Ascending aorta (tissue), 2 donors: ENCODE data around the gene GPR176. TPM values are rescaled to one million over a fixed set of nuclear protein-coding genes. Genes with fewer than 3 reads are reported as not detected.

Experiments
- DNase-seq, 2 donors: peaks; one replicate each; pipeline ENCODE4 v3.0.0-alpha.2; 2019; ENCODE audit warnings: low spot score in 2 of 2
- H3K27ac ChIP-seq, 2 donors: fragments of 200-600 bp; sonication (generic); one replicate each; pipeline ENCODE4 v1.5.1; 2016 to 2017; ENCODE audit warnings: mild to moderate bottlenecking in 1 of 2
- H3K27me3 ChIP-seq: fragments of 200-600 bp; sonication (generic); one replicate; pipeline ENCODE4 v1.5.1; 2017
- H3K36me3 ChIP-seq, 2 donors: fragments of 200-600 bp; sonication (generic); one replicate each; pipeline ENCODE4 v1.5.1; 2016
- H3K4me1 ChIP-seq, 2 donors: fragments of 200-600 bp; sonication (generic); one replicate each; pipeline ENCODE4 v1.5.1; 2016 to 2017; ENCODE audit warnings: mild to moderate bottlenecking in 1 of 2
- H3K4me3 ChIP-seq, 2 donors: fragments of 200-600 bp; sonication (generic); one replicate each; pipeline ENCODE4 v1.5.1; 2016 to 2017; ENCODE audit warnings: mild to moderate bottlenecking in 1 of 2
- H3K9me3 ChIP-seq, 2 donors: fragments of 200-600 bp; sonication (generic); one replicate each; pipeline ENCODE4 v1.5.1; 2016
- CTCF ChIP-seq, 3 experiments: fragments of 200-600 bp in 2 of 3; fragments of 450-650 bp in 1 of 3; sonication (generic) in 2 of 3; IDR thresholded peaks; one replicate each; pipeline ENCODE4 v1.5.1; 2016 to 2019; ENCODE audit warnings: antibody characterized with exemption in 3 of 3, mild to moderate bottlenecking in 1 of 3, moderate library complexity in 1 of 3
- intact Hi-C: fragments of 100-400 bp; cut with DNase I; formaldehyde crosslinking; loops from one replicate; pipeline ENCODE4 v1.15.1; 2023
- total RNA-seq: library from RNA; depleted of rRNA; stranded (reverse); fragments of >200 nt; gene quantifications from one replicate; pipeline ENCODE4 v1.1.0, GENCODE V29; 2016

GPR176 gene
- total RNA-seq, 1 donor from 2014 or later: 99.1 TPM

- intact Hi-C loops: no loop called here
- Histone ChIP-seq H3K27ac (no peak overlapping the region), H3K4me1 (no peaks in the 10 kb centered on the region), H3K36me3 (peaks cover 16 to 25% of the 10 kb centered on the region in 2 donors), H3K9me3 (no peaks in the 10 kb centered on the region), H3K27me3 (no peaks in the 10 kb centered on the region), H3K4me3 (no peak overlapping the region)
- DNase-seq: no peak
- no peak for TF ChIP-seq CTCF (IDR thresholded peaks at IDR 0.05)
Observed at GRCh38 chr15:39799552-39800011, 120.5 kb downstream of the GPR176 start.

- Histone ChIP-seq H3K9me3 (no peaks in the 10 kb centered on the region), H3K4me1 (no peaks in the 10 kb centered on the region), H3K27ac (no peak overlapping the region), H3K27me3 (no peaks in the 10 kb centered on the region), H3K4me3 (no peak overlapping the region), H3K36me3 (peaks cover 16 to 25% of the 10 kb centered on the region in 2 donors)
- TF ChIP-seq CTCF (IDR thresholded peaks at IDR 0.05): no peak
- DNase-seq: no peak
- intact Hi-C loops: no loop called here
Observed at GRCh38 chr15:39798382-39798781, 121.7 kb downstream of the GPR176 start.

- Histone ChIP-seq H3K4me1 (no peaks in the 10 kb centered on the region), H3K4me3 (no peak overlapping the region), H3K9me3 (no peaks in the 10 kb centered on the region), H3K27ac (no peak overlapping the region), H3K27me3 (no peaks in the 10 kb centered on the region), H3K36me3 (peaks cover 16 to 25% of the 10 kb centered on the region in 2 donors)
- no peak for TF ChIP-seq CTCF (IDR thresholded peaks at IDR 0.05)
- intact Hi-C loops: no loop called here
- no peak for DNase-seq
Observed at GRCh38 chr15:39797407-39797806, 122.7 kb downstream of the GPR176 start.

GRCh38 chr15:39796601-39797000, 123.5 kb downstream of the GPR176 start:
- no peaks in the 10 kb centered on the region for H3K27me3 ChIP-seq
- no peak overlapping the region for H3K4me3 ChIP-seq
- no peak for TF ChIP-seq CTCF (IDR thresholded peaks at IDR 0.05)
- intact Hi-C loops: no loop called here
- no peaks in the 10 kb centered on the region for H3K4me1 ChIP-seq
- no peak for DNase-seq
- peaks cover 13 to 20% of the 10 kb centered on the region in 2 donors for H3K36me3 ChIP-seq
- H3K9me3 ChIP-seq: no peaks in the 10 kb centered on the region
- no peak overlapping the region for H3K27ac ChIP-seq

- no peaks in the 10 kb centered on the region for H3K4me1 ChIP-seq
- DNase-seq: no peak
- intact Hi-C loops: no loop called here
- H3K9me3 ChIP-seq: no peaks in the 10 kb centered on the region
- H3K4me3 ChIP-seq: no peak overlapping the region
- H3K27ac ChIP-seq: no peak overlapping the region
- peaks cover 3 to 12% of the 10 kb centered on the region in 2 donors for H3K36me3 ChIP-seq
- H3K27me3 ChIP-seq: no peaks in the 10 kb centered on the region
- TF ChIP-seq CTCF (IDR thresholded peaks at IDR 0.05): no peak
Observed at GRCh38 chr15:39795486-39795885, 124.6 kb downstream of the GPR176 start.

- Histone ChIP-seq H3K4me3 (no peak overlapping the region), H3K27ac (no peak overlapping the region), H3K27me3 (no peaks in the 10 kb centered on the region), H3K36me3 (peaks cover 0 to 12% of the 10 kb centered on the region in 2 donors), H3K4me1 (no peaks in the 10 kb centered on the region), H3K9me3 (no peaks in the 10 kb centered on the region)
- intact Hi-C loops: no loop called here
- DNase-seq: no peak
- no peak for TF ChIP-seq CTCF (IDR thresholded peaks at IDR 0.05)
Observed at GRCh38 chr15:39794954-39795353, 125.1 kb downstream of the GPR176 start.
